Measurements from ENCODE around the gene POLE. TPM values are rescaled to one million over a fixed set of nuclear protein-coding genes. Genes with fewer than 3 reads are reported as not detected.
"Not testable (repeated sequence)": the region's sequence is repeated elsewhere in the genome, so short reads cannot be mapped to it uniquely, and the experiment has no call there.

Gene POLE
- total RNA-seq, 4 donors from 2014 or later, result 32.2 to 133 (median 44.4) TPM

GRCh38 chr12:132698341-132698740 lies 11.2 kb upstream of the POLE start:
- WGBS, 2 donors, result 94 to 95% methylated on average over 5 of the region's 5 CpGs
- no peaks in the 10 kb centered on the region for H3K4me1 ChIP-seq
- H3K9me3 ChIP-seq, result no peaks in the 10 kb centered on the region
- H3K36me3 ChIP-seq, result peaks cover 0 to 60% (median 2%) of the 10 kb centered on the region in 3 donors
- DNase-seq (ENCODE audit: low spot score in 2 of 2), result no peak
- TF ChIP-seq POLR2A (IDR thresholded peaks at IDR 0.05) (no peak), EP300 (IDR thresholded peaks at IDR 0.05) (no peak), CTCF (IDR thresholded peaks at IDR 0.05) (no peak)
- no peaks in the 10 kb centered on the region for H3K27me3 ChIP-seq
- no peak overlapping the region for H3K4me3 ChIP-seq
- H3K27ac ChIP-seq, result no peak overlapping the region

- H3K9me3 ChIP-seq, result no peaks in the 10 kb centered on the region
- no peak overlapping the region for H3K27ac ChIP-seq
- peaks cover 0 to 44% (median 2%) of the 10 kb centered on the region in 3 donors for H3K36me3 ChIP-seq
- DNase-seq (ENCODE audit: low spot score in 2 of 2), result no peak
- H3K4me1 ChIP-seq, result peaks cover 0 to 1% (median 0%) of the 10 kb centered on the region in 4 donors
- H3K27me3 ChIP-seq, result no peaks in the 10 kb centered on the region
- H3K4me3 ChIP-seq, result no peak overlapping the region
- TF ChIP-seq EP300 (IDR thresholded peaks at IDR 0.05) (no peak), POLR2A (IDR thresholded peaks at IDR 0.05) (no peak), CTCF (IDR thresholded peaks at IDR 0.05) (no peak)
- WGBS, 2 donors, result 95 to 96% methylated on average over 12 of the region's 12 CpGs
Measured at GRCh38 chr12:132695431-132695830, 8.3 kb upstream of the POLE start.

GRCh38 chr12:132694888-132695287 lies 7.7 kb upstream of the POLE start:
- not testable (repeated sequence) for DNase-seq (ENCODE audit: low spot score in 2 of 2); H3K27ac ChIP-seq; H3K4me1 ChIP-seq; H3K9me3 ChIP-seq; H3K27me3 ChIP-seq; H3K4me3 ChIP-seq
- H3K36me3 ChIP-seq, result peaks cover 0 to 47% (median 2%) of the 10 kb centered on the region in 3 donors
- 100% methylated on average over 3 of the region's 3 CpGs for WGBS, 2 donors

GRCh38 chr12:132692030-132692429 lies 4.9 kb upstream of the POLE start:
- not testable (repeated sequence) for H3K27ac ChIP-seq; H3K9me3 ChIP-seq; H3K4me3 ChIP-seq; DNase-seq (ENCODE audit: low spot score in 2 of 2); H3K27me3 ChIP-seq
- peaks cover 0 to 15% (median 0%) of the 10 kb centered on the region in 4 donors for H3K4me1 ChIP-seq
- 94 to 96% methylated on average over 3 of the region's 3 CpGs for WGBS, 2 donors
- H3K36me3 ChIP-seq, result peaks cover 0 to 21% (median 2%) of the 10 kb centered on the region in 3 donors

- Histone ChIP-seq H3K27ac (no peak overlapping the region), H3K9me3 (no peaks in the 10 kb centered on the region), H3K27me3 (no peaks in the 10 kb centered on the region), H3K4me3 (no peak overlapping the region), H3K4me1 (peaks cover 0 to 29% (median 4%) of the 10 kb centered on the region in 4 donors), H3K36me3 (peaks cover 0 to 6% (median 0%) of the 10 kb centered on the region in 3 donors)
- DNase-seq (ENCODE audit: low spot score in 2 of 2), result no peak
- 91 to 96% methylated on average over 9 of the region's 9 CpGs for WGBS, 2 donors
- TF ChIP-seq CTCF (IDR thresholded peaks at IDR 0.05) (no peak), EP300 (IDR thresholded peaks at IDR 0.05) (no peak), POLR2A (IDR thresholded peaks at IDR 0.05) (no peak)
Measured at GRCh38 chr12:132690112-132690511, 3.0 kb upstream of the POLE start.

GRCh38 chr12:132689227-132689626 lies 2.1 kb upstream of the POLE start:
- peaks cover 0 to 32% (median 4%) of the 10 kb centered on the region in 4 donors for H3K4me1 ChIP-seq
- H3K4me3 ChIP-seq, result peak overlapping the region in 2 of 4 donors; percentile 9 to 26
- H3K9me3 ChIP-seq, result no peaks in the 10 kb centered on the region
- H3K36me3 ChIP-seq, result peaks cover 0 to 6% (median 0%) of the 10 kb centered on the region in 3 donors
- H3K27ac ChIP-seq, result peak overlapping the region in 2 of 4 donors; percentile 11 to 50
- no peaks in the 10 kb centered on the region for H3K27me3 ChIP-seq
- no peak for DNase-seq (ENCODE audit: low spot score in 2 of 2)
- WGBS, 2 donors, result 78 to 83% methylated on average over 18 of the region's 18 CpGs
- TF ChIP-seq POLR2A (IDR thresholded peaks at IDR 0.05) (no peak), EP300 (IDR thresholded peaks at IDR 0.05) (no peak), CTCF (IDR thresholded peaks at IDR 0.05) (no peak)
